ENCODE data around the gene GGT1.
"Not testable (repeated sequence)": the region's sequence is repeated elsewhere in the genome, so short reads cannot be mapped to it uniquely, and the experiment has no call there.

GRCh38 chr22:24621244-24621643 lies 18.3 kb downstream of the GGT1 start:
- not testable (repeated sequence) for TF ChIP-seq TCF7L2 (IDR thresholded peaks at IDR 0.05; ENCODE audit: borderline replicate concordance, low read depth, low read length); ZNF138 (tag by site-specific recombination; IDR thresholded peaks at IDR 0.05; ENCODE audit: borderline replicate concordance); ZNF146 (tag by site-specific recombination; IDR thresholded peaks at IDR 0.05); ZSCAN5A (tag by site-specific recombination; IDR thresholded peaks at IDR 0.05); ZNF747 (tag by site-specific recombination; IDR thresholded peaks at IDR 0.05); ZNF549 (tag by site-specific recombination; IDR thresholded peaks at IDR 0.05); ZNF558 (tag by site-specific recombination; IDR thresholded peaks at IDR 0.05)
- TF ChIP-seq, protein P1, sequence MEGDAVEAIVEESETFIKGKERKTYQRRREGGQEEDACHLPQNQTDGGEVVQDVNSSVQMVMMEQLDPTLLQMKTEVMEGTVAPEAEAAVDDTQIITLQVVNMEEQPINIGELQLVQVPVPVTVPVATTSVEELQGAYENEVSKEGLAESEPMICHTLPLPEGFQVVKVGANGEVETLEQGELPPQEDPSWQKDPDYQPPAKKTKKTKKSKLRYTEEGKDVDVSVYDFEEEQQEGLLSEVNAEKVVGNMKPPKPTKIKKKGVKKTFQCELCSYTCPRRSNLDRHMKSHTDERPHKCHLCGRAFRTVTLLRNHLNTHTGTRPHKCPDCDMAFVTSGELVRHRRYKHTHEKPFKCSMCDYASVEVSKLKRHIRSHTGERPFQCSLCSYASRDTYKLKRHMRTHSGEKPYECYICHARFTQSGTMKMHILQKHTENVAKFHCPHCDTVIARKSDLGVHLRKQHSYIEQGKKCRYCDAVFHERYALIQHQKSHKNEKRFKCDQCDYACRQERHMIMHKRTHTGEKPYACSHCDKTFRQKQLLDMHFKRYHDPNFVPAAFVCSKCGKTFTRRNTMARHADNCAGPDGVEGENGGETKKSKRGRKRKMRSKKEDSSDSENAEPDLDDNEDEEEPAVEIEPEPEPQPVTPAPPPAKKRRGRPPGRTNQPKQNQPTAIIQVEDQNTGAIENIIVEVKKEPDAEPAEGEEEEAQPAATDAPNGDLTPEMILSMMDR (tag by site-specific recombination; IDR thresholded peaks at IDR 0.05): not testable (repeated sequence)
- TF ChIP-seq, protein P2, sequence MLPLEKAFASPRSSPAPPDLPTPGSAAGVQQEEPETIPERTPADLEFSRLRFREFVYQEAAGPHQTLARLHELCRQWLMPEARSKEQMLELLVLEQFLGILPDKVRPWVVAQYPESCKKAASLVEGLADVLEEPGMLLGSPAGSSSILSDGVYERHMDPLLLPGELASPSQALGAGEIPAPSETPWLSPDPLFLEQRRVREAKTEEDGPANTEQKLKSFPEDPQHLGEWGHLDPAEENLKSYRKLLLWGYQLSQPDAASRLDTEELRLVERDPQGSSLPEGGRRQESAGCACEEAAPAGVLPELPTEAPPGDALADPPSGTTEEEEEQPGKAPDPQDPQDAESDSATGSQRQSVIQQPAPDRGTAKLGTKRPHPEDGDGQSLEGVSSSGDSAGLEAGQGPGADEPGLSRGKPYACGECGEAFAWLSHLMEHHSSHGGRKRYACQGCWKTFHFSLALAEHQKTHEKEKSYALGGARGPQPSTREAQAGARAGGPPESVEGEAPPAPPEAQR (tag by site-specific recombination; IDR thresholded peaks at IDR 0.05): not testable (repeated sequence)
- TF ChIP-seq, protein P3, sequence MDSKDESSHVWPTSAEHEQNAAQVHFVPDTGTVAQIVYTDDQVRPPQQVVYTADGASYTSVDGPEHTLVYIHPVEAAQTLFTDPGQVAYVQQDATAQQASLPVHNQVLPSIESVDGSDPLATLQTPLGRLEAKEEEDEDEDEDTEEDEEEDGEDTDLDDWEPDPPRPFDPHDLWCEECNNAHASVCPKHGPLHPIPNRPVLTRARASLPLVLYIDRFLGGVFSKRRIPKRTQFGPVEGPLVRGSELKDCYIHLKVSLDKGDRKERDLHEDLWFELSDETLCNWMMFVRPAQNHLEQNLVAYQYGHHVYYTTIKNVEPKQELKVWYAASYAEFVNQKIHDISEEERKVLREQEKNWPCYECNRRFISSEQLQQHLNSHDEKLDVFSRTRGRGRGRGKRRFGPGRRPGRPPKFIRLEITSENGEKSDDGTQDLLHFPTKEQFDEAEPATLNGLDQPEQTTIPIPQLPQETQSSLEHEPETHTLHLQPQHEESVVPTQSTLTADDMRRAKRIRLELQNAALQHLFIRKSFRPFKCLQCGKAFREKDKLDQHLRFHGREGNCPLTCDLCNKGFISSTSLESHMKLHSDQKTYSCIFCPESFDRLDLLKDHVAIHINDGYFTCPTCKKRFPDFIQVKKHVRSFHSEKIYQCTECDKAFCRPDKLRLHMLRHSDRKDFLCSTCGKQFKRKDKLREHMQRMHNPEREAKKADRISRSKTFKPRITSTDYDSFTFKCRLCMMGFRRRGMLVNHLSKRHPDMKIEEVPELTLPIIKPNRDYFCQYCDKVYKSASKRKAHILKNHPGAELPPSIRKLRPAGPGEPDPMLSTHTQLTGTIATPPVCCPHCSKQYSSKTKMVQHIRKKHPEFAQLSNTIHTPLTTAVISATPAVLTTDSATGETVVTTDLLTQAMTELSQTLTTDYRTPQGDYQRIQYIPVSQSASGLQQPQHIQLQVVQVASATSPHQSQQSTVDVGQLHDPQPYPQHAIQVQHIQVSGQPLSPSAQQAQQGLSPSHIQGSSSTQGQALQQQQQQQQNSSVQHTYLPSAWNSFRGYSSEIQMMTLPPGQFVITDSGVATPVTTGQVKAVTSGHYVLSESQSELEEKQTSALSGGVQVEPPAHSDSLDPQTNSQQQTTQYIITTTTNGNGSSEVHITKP (tag by site-specific recombination; IDR thresholded peaks at IDR 0.05): not testable (repeated sequence)
